Stimulated activated CD8-positive, alpha-beta memory T cell treated with anti-CD3 and anti-CD28 coated beads, Interleukin-12 subunit alpha, Interleukin-12 subunit beta, amount 100 ng/mL, for 1 hour (primary cell): ENCODE measurements around the gene RPS6KL1.

ENCODE experiments used
- DNase-seq: peaks from one replicate; pipeline ENCODE4 v3.0.0-alpha.2; 2020; ENCODE audit warnings: low read depth

The RPS6KL1 gene

GRCh38 chr14:74912111-74912510, 10.9 kb downstream of the RPS6KL1 start:
- DNase-seq, result no peak

GRCh38 chr14:74911704-74912103, 11.4 kb downstream of the RPS6KL1 start:
- no peak for DNase-seq

- DNase-seq, result no peak
Observed at GRCh38 chr14:74911221-74911620, 11.8 kb downstream of the RPS6KL1 start.

GRCh38 chr14:74910556-74910955, 12.5 kb downstream of the RPS6KL1 start:
- DNase-seq, result no peak

- no peak for DNase-seq
Observed at GRCh38 chr14:74909911-74910310, 13.1 kb downstream of the RPS6KL1 start.

- DNase-seq, result no peak
Observed at GRCh38 chr14:74909501-74909900, 13.6 kb downstream of the RPS6KL1 start.

GRCh38 chr14:74908861-74909341, 14.2 kb downstream of the RPS6KL1 start:
- no peak for DNase-seq

GRCh38 chr14:74907744-74908143, 15.3 kb downstream of the RPS6KL1 start:
- no peak for DNase-seq

GRCh38 chr14:74906925-74907521, 16.0 kb downstream of the RPS6KL1 start:
- no peak for DNase-seq

- peak; percentile 77 for DNase-seq
Observed at GRCh38 chr14:74905595-74906142, 17.4 kb downstream of the RPS6KL1 start.

GRCh38 chr14:74904635-74905503, 18.2 kb downstream of the RPS6KL1 start:
- DNase-seq, result no peak

- DNase-seq, result no peak
Observed at GRCh38 chr14:74902941-74903705, 19.9 kb downstream of the RPS6KL1 start.

GRCh38 chr14:74898694-74899093, 24.4 kb downstream of the RPS6KL1 start:
- DNase-seq, result no peak

GRCh38 chr14:74898083-74898482, 25.0 kb downstream of the RPS6KL1 start:
- no peak for DNase-seq

GRCh38 chr14:74897642-74898041, 25.4 kb downstream of the RPS6KL1 start:
- DNase-seq, result no peak

- no peak for DNase-seq
Observed at GRCh38 chr14:74896400-74896799, 26.7 kb downstream of the RPS6KL1 start.

- no peak for DNase-seq
Observed at GRCh38 chr14:74893614-74894091, 29.4 kb downstream of the RPS6KL1 start.

- no peak for DNase-seq
Observed at GRCh38 chr14:74892745-74893144, 30.3 kb downstream of the RPS6KL1 start.

- DNase-seq, result no peak
Observed at GRCh38 chr14:74891870-74892269, 31.2 kb downstream of the RPS6KL1 start.

- no peak for DNase-seq
Observed at GRCh38 chr14:74890262-74890661, 32.8 kb downstream of the RPS6KL1 start.

GRCh38 chr14:74888164-74889158, 34.6 kb downstream of the RPS6KL1 start:
- DNase-seq, result no peak
